ENCODE measurements around the gene ANKDD1B.
A peak's percentile ranks its signal among the peaks of the same experiment; 100 is the strongest.

The ANKDD1B gene

GRCh38 chr5:75617736-75618352 is 6.6 kb downstream of the ANKDD1B start:
- TF ChIP-seq, protein P1, sequence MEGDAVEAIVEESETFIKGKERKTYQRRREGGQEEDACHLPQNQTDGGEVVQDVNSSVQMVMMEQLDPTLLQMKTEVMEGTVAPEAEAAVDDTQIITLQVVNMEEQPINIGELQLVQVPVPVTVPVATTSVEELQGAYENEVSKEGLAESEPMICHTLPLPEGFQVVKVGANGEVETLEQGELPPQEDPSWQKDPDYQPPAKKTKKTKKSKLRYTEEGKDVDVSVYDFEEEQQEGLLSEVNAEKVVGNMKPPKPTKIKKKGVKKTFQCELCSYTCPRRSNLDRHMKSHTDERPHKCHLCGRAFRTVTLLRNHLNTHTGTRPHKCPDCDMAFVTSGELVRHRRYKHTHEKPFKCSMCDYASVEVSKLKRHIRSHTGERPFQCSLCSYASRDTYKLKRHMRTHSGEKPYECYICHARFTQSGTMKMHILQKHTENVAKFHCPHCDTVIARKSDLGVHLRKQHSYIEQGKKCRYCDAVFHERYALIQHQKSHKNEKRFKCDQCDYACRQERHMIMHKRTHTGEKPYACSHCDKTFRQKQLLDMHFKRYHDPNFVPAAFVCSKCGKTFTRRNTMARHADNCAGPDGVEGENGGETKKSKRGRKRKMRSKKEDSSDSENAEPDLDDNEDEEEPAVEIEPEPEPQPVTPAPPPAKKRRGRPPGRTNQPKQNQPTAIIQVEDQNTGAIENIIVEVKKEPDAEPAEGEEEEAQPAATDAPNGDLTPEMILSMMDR (conservative IDR thresholded peaks at IDR 0.05), result no peak
- TF ChIP-seq ZFX (IDR thresholded peaks at IDR 0.05), result no peak
- H3K27ac ChIP-seq, result no peak overlapping the region

DNA sequence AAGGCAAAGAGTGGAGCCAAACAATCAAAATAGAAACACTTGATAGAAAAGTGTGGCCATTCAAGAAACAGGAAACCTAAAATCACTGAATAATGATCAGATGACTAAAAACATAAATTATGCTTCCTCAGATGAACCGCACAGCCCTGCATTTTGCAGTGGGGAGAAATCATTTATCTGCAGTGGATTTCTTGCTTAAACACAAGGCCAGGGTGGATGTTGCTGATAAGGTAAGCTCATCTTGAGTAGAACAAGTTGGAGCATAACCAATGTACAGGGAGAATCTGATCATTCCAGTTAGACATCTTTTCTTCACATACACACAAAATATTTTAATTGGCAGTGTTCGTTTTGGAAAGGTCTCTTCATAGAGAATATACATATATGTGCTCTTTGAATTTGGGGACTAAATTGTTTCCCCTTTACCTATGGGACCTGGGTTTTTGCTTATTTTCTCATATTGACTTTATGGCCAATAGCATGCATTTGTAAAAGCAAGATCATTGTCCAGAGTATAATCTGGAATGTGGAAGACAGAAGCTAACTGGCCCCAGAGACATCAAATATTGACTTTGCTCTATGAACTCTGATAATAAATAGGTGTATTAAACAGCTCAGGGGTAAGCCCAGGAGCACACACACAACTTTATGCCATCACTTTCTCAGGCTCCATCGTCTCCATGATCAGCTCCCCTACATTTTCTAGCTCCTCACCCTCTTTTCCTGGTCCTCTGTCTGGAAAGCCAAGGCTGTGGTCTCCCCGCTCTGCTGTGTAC is 9.1 kb downstream of the ANKDD1B start:
- H3K27ac ChIP-seq, result peak overlapping the region; percentile 82
- TF ChIP-seq, protein P1 (conservative IDR thresholded peaks at IDR 0.05), result no peak
- no peak for TF ChIP-seq ZFX (IDR thresholded peaks at IDR 0.05)

GRCh38 chr5:75622564-75622963 is 11.3 kb downstream of the ANKDD1B start:
- H3K27ac ChIP-seq, result peak overlapping the region; percentile 24; the same call in 1 of the 2 replicates
- TF ChIP-seq, protein P1 (conservative IDR thresholded peaks at IDR 0.05), result no peak
- no peak for TF ChIP-seq ZFX (IDR thresholded peaks at IDR 0.05)

DNA sequence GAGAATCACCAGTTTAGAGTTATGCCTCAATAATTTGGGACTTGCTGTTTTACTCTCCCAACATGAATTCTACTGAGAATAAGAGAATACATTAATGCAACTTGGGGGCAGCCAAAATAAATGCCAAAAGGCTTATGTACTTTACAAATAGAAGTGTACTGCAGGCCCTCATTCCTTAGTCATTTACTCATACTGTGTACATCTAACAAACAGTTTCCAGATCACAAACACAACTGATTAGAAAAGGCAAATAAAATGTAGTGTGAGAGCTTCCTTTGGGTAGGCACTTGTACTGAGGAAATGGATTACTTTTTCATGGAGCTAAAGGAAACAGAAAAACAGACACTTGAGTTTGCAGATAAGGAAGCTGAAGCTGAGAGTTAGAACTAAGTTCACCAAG is 12.6 kb downstream of the ANKDD1B start:
- no peak for TF ChIP-seq ZFX (IDR thresholded peaks at IDR 0.05)
- TF ChIP-seq, protein P1 (conservative IDR thresholded peaks at IDR 0.05), result no peak
- H3K27ac ChIP-seq, result no peak overlapping the region

GRCh38 chr5:75626959-75627358 is 15.7 kb downstream of the ANKDD1B start:
- H3K27ac ChIP-seq, result no peak overlapping the region
- no peak for TF ChIP-seq ZFX (IDR thresholded peaks at IDR 0.05)
- TF ChIP-seq, protein P1 (conservative IDR thresholded peaks at IDR 0.05), result no peak

DNA sequence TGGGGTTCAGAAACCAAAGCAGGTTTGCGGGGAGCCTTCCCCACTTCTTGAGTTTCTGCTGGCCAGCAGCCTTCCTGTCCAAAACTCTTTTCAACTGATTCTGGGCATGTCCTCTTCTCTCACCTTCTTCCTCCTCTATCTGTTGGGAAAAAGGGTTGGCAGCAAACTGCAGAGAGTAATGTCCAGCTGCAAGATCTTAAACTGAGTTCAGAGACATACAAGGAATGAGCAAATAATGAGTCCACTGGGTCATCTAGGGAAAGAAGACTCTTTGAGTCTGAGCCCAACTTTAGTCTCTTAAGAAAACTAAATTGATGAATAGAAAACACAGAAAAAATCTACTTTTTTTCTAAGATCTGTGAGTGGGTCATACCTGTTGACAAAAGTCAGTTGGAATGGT is 16.5 kb downstream of the ANKDD1B start:
- H3K27ac ChIP-seq, result no peak overlapping the region
- TF ChIP-seq, protein P1 (conservative IDR thresholded peaks at IDR 0.05), result no peak
- no peak for TF ChIP-seq ZFX (IDR thresholded peaks at IDR 0.05)

DNA sequence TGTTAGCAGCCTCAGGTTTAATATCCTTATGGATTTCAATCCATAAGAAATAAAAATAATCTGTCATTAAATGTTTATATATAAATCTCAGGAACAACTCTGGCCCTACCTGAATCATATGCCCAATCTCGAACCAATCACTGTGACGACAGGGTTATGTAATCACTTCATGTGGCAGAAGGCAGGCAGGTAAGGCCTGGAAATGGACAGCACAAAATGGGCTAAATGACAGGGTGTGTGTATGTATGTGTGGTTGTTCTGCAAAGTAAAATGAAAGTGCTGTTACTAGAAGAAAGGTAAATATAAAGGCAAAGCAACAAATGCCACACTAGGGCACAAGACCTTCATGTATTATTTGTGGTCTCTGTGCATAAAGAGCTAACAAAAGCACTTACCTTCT is 19.6 kb downstream of the ANKDD1B start:
- H3K27ac ChIP-seq, result no peak overlapping the region
- TF ChIP-seq ZFX (IDR thresholded peaks at IDR 0.05), result no peak
- TF ChIP-seq, protein P1 (conservative IDR thresholded peaks at IDR 0.05), result no peak

All from C4-2B (cell line).